BLaER1 treated with 17β-estradiol and CSF1 and Interleukin-3, amounts not matched to agents 10 nM and 100 nM (cell line): Measurements from ENCODE around the gene AMZ1.

ENCODE experiments used
- H3K27ac ChIP-seq, 11 experiments: shearing (Covaris generic); formaldehyde crosslinking; 2 replicates each; pipeline ENCODE4 v1.8.1; 2022
- H3K27me3 ChIP-seq, 11 experiments: shearing (Covaris generic); formaldehyde crosslinking; 2 replicates each; pipeline ENCODE4 v1.8.1; 2022
- H3K36me3 ChIP-seq, 11 experiments: shearing (Covaris generic); formaldehyde crosslinking; 2 replicates each; pipeline ENCODE4 v1.8.1; 2022
- H3K4me1 ChIP-seq, 10 experiments: shearing (Covaris generic); formaldehyde crosslinking; 2 replicates each; pipeline ENCODE4 v1.8.1; 2022
- H3K4me2 ChIP-seq, 11 experiments: shearing (Covaris generic); formaldehyde crosslinking; 2 replicates each; pipeline ENCODE4 v1.8.1; 2022
- H3K4me3 ChIP-seq, 10 experiments: shearing (Covaris generic); formaldehyde crosslinking; 2 replicates each; pipeline ENCODE4 v1.8.1; 2022
- H3K9ac ChIP-seq, 11 experiments: shearing (Covaris generic); formaldehyde crosslinking; 2 replicates each; pipeline ENCODE4 v1.8.1; 2022
- H3K9me3 ChIP-seq, 11 experiments: shearing (Covaris generic); formaldehyde crosslinking; replicated peaks in 1 of 11; 2 replicates each; pipeline ENCODE4 v1.8.1; 2022
- H4K20me1 ChIP-seq, 11 experiments: shearing (Covaris generic); formaldehyde crosslinking; 2 replicates each; pipeline ENCODE4 v1.8.1; 2022
- Cebpa-rat ChIP-seq, 11 experiments: shearing (Covaris generic); IDR thresholded peaks; 2 replicates each; pipeline ENCODE4 v1.8.1; 2022

The AMZ1 gene

GRCh38 chr7:2655870-2656614 lies 32.0 kb upstream of the AMZ1 start:
- Histone ChIP-seq H3K9ac (no peak overlapping the region), H3K4me1 (peaks cover 0 to 59% (median 51%) of the 10 kb centered on the region in 10 experiments; a peak in 18 of 20 replicates), H3K36me3 (peaks cover 74 to 98% (median 96%) of the 10 kb centered on the region in 11 experiments), H3K9me3 (no peaks in the 10 kb centered on the region), H3K4me3 (no peak overlapping the region), H3K27ac (no peak overlapping the region; a peak in 1 of 22 replicates), H3K4me2 (no peak overlapping the region), H4K20me1 (peaks cover 48 to 99% (median 69%) of the 10 kb centered on the region in 11 experiments; a peak in 21 of 22 replicates), H3K27me3 (no peaks in the 10 kb centered on the region)
- no peak for TF ChIP-seq Cebpa-rat (IDR thresholded peaks at IDR 0.05)

GRCh38 chr7:2657208-2657607 lies 30.8 kb upstream of the AMZ1 start:
- peaks cover 0 to 57% (median 49%) of the 10 kb centered on the region in 10 experiments; a peak in 17 of 20 replicates for H3K4me1 ChIP-seq
- TF ChIP-seq Cebpa-rat (IDR thresholded peaks at IDR 0.05) = no peak
- peaks cover 53 to 99% (median 72%) of the 10 kb centered on the region in 11 experiments; a peak in 21 of 22 replicates for H4K20me1 ChIP-seq
- H3K36me3 ChIP-seq = peaks cover 75 to 98% (median 96%) of the 10 kb centered on the region in 11 experiments
- H3K27ac ChIP-seq = no peak overlapping the region
- no peak overlapping the region for H3K4me2 ChIP-seq
- no peaks in the 10 kb centered on the region for H3K27me3 ChIP-seq
- no peak overlapping the region for H3K4me3 ChIP-seq
- H3K9me3 ChIP-seq = no peaks in the 10 kb centered on the region
- no peak overlapping the region for H3K9ac ChIP-seq

- Histone ChIP-seq H3K4me3 (no peak overlapping the region), H3K4me1 (peaks cover 0 to 57% (median 48%) of the 10 kb centered on the region in 10 experiments; a peak in 16 of 20 replicates), H3K27ac (no peak overlapping the region), H3K9ac (peak overlapping the region in 3 of 11 experiments; percentile 4 to 13 (median 7); a peak in 2 of 22 replicates), H3K4me2 (peak overlapping the region in 1 of 11 experiments; percentile 16; a peak in 1 of 22 replicates), H3K9me3 (no peaks in the 10 kb centered on the region), H3K27me3 (no peaks in the 10 kb centered on the region), H3K36me3 (peaks cover 77 to 98% (median 96%) of the 10 kb centered on the region in 11 experiments), H4K20me1 (peaks cover 55 to 99% (median 72%) of the 10 kb centered on the region in 11 experiments; a peak in 21 of 22 replicates)
- TF ChIP-seq Cebpa-rat (IDR thresholded peaks at IDR 0.05) = no peak
These were observed 29.9 kb upstream of the AMZ1 start for GRCh38 chr7:2657920-2658671.

GRCh38 chr7:2658941-2659340 lies 29.1 kb upstream of the AMZ1 start:
- Histone ChIP-seq H3K36me3 (peaks cover 69 to 98% (median 94%) of the 10 kb centered on the region in 11 experiments), H3K27ac (0 out of 22 replicates have a peak overlapping the region, but pooled peaks of 1 of the 11 experiments have one; percentile 8), H3K9me3 (no peaks in the 10 kb centered on the region), H3K4me3 (no peak overlapping the region), H3K4me1 (peaks cover 3 to 64% (median 49%) of the 10 kb centered on the region in 10 experiments; a peak in 16 of 20 replicates), H3K27me3 (no peaks in the 10 kb centered on the region), H3K9ac (peak overlapping the region in 3 of 11 experiments; percentile 22 to 47 (median 38); a peak in 2 of 22 replicates), H3K4me2 (peak overlapping the region in 5 of 11 experiments; percentile 16 to 54 (median 46); a peak in 5 of 22 replicates), H4K20me1 (peaks cover 61 to 99% (median 78%) of the 10 kb centered on the region in 11 experiments; a peak in 21 of 22 replicates)
- TF ChIP-seq Cebpa-rat (IDR thresholded peaks at IDR 0.05) = no peak

- no peak for TF ChIP-seq Cebpa-rat (IDR thresholded peaks at IDR 0.05)
- no peaks in the 10 kb centered on the region for H3K27me3 ChIP-seq
- H3K4me3 ChIP-seq = no peak overlapping the region
- H3K9me3 ChIP-seq = no peaks in the 10 kb centered on the region
- peaks cover 3 to 68% (median 50%) of the 10 kb centered on the region in 10 experiments; a peak in 16 of 20 replicates for H3K4me1 ChIP-seq
- peaks cover 61 to 95% (median 81%) of the 10 kb centered on the region in 11 experiments; a peak in 21 of 22 replicates for H4K20me1 ChIP-seq
- peak overlapping the region in 7 of 11 experiments; percentile 2 to 54 (median 46); a peak in 10 of 22 replicates for H3K4me2 ChIP-seq
- peak overlapping the region in 5 of 11 experiments; percentile 22 to 47 (median 26); a peak in 5 of 22 replicates for H3K9ac ChIP-seq
- peaks cover 60 to 91% (median 86%) of the 10 kb centered on the region in 11 experiments for H3K36me3 ChIP-seq
- H3K27ac ChIP-seq = peak overlapping the region in 3 of 11 experiments; percentile 14 to 30 (median 17); a peak in 3 of 22 replicates
These were observed 28.2 kb upstream of the AMZ1 start for GRCh38 chr7:2659556-2660358.

- peak overlapping the region in 7 of 11 experiments; percentile 23 to 54 (median 46); a peak in 11 of 22 replicates for H3K4me2 ChIP-seq
- H3K9me3 ChIP-seq = no peaks in the 10 kb centered on the region
These were observed 27.5 kb upstream of the AMZ1 start for GRCh38 chr7:2660359-2661095.

GRCh38 chr7:2661096-2661449 lies 26.9 kb upstream of the AMZ1 start:
- no peak for TF ChIP-seq Cebpa-rat (IDR thresholded peaks at IDR 0.05)
- Histone ChIP-seq H3K9ac (peak overlapping the region in 3 of 11 experiments; percentile 2 to 29 (median 11); a peak in 2 of 22 replicates), H3K27ac (peak overlapping the region in 2 of 11 experiments; percentile 27 to 48; a peak in 3 of 22 replicates), H3K4me3 (no peak overlapping the region), H3K36me3 (peaks cover 49 to 78% (median 72%) of the 10 kb centered on the region in 11 experiments), H3K9me3 (no peaks in the 10 kb centered on the region), H3K4me1 (peaks cover 12 to 76% (median 58%) of the 10 kb centered on the region in 10 experiments), H3K27me3 (no peaks in the 10 kb centered on the region), H4K20me1 (peaks cover 61 to 90% (median 85%) of the 10 kb centered on the region in 11 experiments; a peak in 21 of 22 replicates), H3K4me2 (peak overlapping the region in 7 of 11 experiments; percentile 1 to 43 (median 23); a peak in 7 of 22 replicates)

More at GRCh38 chr7:2660359-2661095, 27.5 kb upstream of the AMZ1 start:
- Histone ChIP-seq H3K36me3 (peaks cover 54 to 83% (median 78%) of the 10 kb centered on the region in 11 experiments), H3K27me3 (no peaks in the 10 kb centered on the region), H3K27ac (peak overlapping the region in 5 of 11 experiments; percentile 14 to 48 (median 27); a peak in 5 of 22 replicates), H3K9ac (peak overlapping the region in 5 of 11 experiments; percentile 11 to 33 (median 26); a peak in 4 of 22 replicates), H4K20me1 (peaks cover 61 to 90% (median 83%) of the 10 kb centered on the region in 11 experiments; a peak in 21 of 22 replicates), H3K4me1 (peaks cover 8 to 71% (median 54%) of the 10 kb centered on the region in 10 experiments), H3K4me3 (no peak overlapping the region)
- TF ChIP-seq Cebpa-rat (IDR thresholded peaks at IDR 0.05) = no peak
